Activated CD4-positive, alpha-beta T cell treated with anti-CD3 and anti-CD28 coated beads, Interleukin-2, Interleukin-4, amounts not matched to agents 100 ng/mL and 50 ng/mL, durations not matched to agents 16 hours and 8 hours (primary cell): Measurements from ENCODE around the gene UBE2A.

Experiments
- DNase-seq: peaks from one replicate; pipeline ENCODE4 v3.0.0-alpha.2; 2020; ENCODE audit warnings: low spot score

UBE2A gene

GRCh38 chrX:119607018-119607389, 32.6 kb downstream of the UBE2A start:
- no peak for DNase-seq

- DNase-seq = no peak
These were observed 40.4 kb downstream of the UBE2A start for GRCh38 chrX:119614776-119615175.

GRCh38 chrX:119617517-119618164, 43.3 kb downstream of the UBE2A start:
- no peak for DNase-seq

GRCh38 chrX:119618439-119618838, 44.1 kb downstream of the UBE2A start:
- no peak for DNase-seq

- DNase-seq = no peak
These were observed 48.2 kb downstream of the UBE2A start for GRCh38 chrX:119622356-119623232.

GRCh38 chrX:119624417-119624816, 50.1 kb downstream of the UBE2A start:
- no peak for DNase-seq

- no peak for DNase-seq
These were observed 50.7 kb downstream of the UBE2A start for GRCh38 chrX:119624951-119625668.

- DNase-seq = no peak
These were observed 51.5 kb downstream of the UBE2A start for GRCh38 chrX:119625843-119626242.
